GM18526 (cell line): Measurements from ENCODE around the gene AGO3.

Source experiments
- POLR2A ChIP-seq: IDR thresholded peaks from 3 replicates; pipeline ENCODE4 v1.6.1; 2011; ENCODE audit not compliant: insufficient read length; ENCODE audit errors: extremely low read depth

Gene AGO3

GRCh38 chr1:35945327-35945726 lies 14.4 kb downstream of the AGO3 start:
- TF ChIP-seq POLR2A, result no peak

- no peak for TF ChIP-seq POLR2A
Measured at GRCh38 chr1:35947547-35947946, 16.6 kb downstream of the AGO3 start.

DNA sequence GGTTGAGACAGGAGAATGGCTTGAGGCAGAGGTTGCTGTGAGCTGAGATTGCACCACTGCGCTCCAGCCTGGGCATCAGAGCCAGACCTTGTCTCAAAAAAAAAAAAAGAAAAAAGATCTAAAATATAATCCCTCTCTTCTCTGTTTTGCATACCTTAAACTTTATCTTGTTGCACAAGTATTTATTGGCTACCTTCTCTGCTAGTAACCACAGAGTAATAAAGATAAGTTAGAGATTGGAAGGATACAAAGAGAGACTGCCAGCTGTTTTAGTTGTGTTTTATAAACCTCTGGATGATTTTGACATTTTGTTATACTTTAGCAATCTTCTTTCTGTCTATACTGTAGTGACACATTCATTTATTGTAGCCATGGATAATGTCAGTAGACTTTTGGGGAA lies 27.7 kb downstream of the AGO3 start:
- TF ChIP-seq POLR2A, result no peak

DNA sequence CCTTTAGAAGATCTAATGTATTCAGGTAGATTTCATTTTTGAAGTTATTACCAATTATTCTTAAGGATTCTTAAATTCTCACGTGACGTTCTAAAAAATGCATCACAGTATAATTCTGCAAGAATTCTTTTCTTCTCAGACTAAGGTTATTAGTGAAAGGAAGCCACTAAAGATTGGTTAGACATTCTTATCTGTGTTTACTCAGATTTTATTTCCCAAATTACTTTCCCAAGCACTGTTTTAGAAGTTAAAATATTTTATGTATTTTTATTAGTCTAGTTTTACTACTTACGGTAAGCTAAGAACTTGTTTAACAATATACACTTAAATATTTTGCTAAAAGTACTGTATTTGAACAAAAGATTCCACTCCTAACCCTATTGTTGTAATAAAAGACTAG lies 28.4 kb downstream of the AGO3 start:
- no peak for TF ChIP-seq POLR2A

GRCh38 chr1:35962952-35963351 lies 32.0 kb downstream of the AGO3 start:
- TF ChIP-seq POLR2A, result no peak

DNA sequence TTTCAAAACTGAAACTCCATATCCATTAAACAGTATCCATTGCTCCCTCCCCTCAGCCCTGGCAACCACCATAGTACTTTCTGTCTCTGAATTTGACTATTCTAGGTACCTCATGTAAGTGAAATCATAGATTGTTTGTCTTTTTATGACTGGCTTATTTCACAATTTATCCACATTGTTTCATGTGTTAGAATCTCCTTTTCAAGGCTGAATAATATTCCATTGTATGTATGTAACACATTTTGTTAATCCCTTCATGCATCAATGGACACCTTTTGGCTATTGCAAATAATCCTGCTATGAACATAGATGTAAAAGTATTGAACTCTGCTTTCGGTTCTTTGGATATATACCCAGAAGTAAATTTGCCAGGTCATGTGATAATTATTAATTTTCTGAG lies 37.5 kb downstream of the AGO3 start:
- no peak for TF ChIP-seq POLR2A

GRCh38 chr1:35971601-35972000 lies 40.7 kb downstream of the AGO3 start:
- TF ChIP-seq POLR2A, result no peak

DNA sequence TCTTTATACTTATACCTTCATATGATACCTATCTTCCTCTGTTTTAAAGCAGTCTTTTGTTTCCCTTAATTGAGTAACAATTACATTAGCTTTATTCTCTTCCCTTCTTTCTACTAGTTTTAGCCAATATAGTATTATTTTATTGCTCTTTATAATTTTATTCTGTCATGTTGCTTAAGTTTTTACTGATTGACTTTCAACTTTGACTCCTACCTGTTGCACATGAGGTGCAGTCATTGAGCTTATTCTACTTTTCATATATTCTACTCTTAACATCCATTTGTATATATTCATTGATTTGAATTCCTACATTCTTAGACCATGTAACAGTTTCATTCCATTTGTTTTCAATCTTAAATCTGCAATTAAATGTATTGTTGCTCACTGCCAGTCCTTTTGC lies 49.2 kb downstream of the AGO3 start:
- TF ChIP-seq POLR2A, result no peak

GRCh38 chr1:35988237-35988636 lies 57.3 kb downstream of the AGO3 start:
- no peak for TF ChIP-seq POLR2A

GRCh38 chr1:36006941-36007500 lies 76.1 kb downstream of the AGO3 start:
- TF ChIP-seq POLR2A, result no peak

DNA sequence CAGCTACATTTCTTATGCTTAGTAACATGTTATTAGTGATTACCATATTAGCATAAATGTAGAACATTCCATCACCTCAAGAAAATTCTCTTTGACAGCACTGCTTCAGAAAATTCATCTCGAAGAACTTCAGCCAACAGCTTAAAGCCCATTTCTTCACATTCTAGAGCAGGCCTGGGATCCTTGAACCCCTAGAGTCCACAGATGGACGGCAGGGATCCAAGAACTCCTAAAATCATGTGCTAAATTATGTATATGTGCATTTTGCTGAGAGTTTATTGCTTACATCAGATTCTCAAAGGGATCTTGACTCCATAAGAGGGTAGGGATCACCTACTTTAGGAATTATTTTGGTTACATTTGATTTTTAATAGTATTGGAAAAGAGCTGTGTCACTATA lies 76.8 kb downstream of the AGO3 start:
- no peak for TF ChIP-seq POLR2A

GRCh38 chr1:36008546-36009197 lies 77.8 kb downstream of the AGO3 start:
- no peak for TF ChIP-seq POLR2A

DNA sequence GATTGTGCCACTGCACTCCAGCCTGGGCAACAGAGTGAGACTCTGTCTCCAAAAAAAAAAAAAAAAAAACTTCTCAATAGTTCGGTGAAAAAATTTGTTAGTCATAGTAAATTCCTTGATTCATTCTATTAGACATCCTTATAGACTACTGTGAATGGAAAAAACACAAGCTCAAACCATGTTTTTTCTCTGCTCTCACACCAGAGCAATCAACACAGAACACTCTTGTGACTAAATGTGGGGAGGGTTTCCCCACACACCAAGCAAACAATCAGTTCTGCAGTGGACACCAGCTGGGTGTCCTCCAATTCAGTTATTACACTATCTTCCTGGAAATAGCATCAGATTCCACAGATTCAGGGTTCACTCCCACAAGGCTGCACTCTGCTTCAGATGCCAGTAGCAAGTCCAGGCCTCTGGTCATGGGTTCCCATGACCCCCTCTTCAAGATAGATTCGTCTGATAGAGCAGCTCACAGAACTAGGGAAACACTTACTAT lies 83.9 kb downstream of the AGO3 start:
- TF ChIP-seq POLR2A, result no peak

- TF ChIP-seq POLR2A, result no peak
Measured at GRCh38 chr1:36016686-36017085, 85.8 kb downstream of the AGO3 start.

- TF ChIP-seq POLR2A, result no peak
Measured at GRCh38 chr1:36023098-36023769, 92.3 kb downstream of the AGO3 start.

DNA sequence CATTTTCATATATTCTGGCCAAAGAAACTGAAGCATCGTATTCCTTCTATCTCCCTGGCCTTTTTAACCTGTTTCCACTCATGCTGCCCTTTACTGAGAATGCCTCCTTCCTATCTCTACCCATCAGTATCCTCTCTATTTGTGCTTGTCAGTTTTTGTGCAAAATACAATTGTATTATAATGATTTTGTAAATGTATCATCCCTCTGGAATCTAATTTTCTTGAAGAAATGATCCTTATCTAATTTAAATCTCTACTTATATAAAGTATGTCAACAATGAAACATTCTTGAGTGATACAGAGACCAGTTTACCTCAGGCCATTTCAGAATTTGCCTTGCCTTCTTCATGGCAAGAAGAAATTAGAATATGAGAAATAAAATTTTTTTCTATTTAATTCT lies 93.9 kb downstream of the AGO3 start:
- no peak for TF ChIP-seq POLR2A
